ENCODE data around the gene RIMBP2. TPM values are rescaled to one million over a fixed set of nuclear protein-coding genes. Genes with fewer than 3 reads are reported as not detected.

Gene RIMBP2
- total and polyA plus RNA-seq, 2 experiments from 2014 or later: 0.31 to 0.37 TPM

DNA sequence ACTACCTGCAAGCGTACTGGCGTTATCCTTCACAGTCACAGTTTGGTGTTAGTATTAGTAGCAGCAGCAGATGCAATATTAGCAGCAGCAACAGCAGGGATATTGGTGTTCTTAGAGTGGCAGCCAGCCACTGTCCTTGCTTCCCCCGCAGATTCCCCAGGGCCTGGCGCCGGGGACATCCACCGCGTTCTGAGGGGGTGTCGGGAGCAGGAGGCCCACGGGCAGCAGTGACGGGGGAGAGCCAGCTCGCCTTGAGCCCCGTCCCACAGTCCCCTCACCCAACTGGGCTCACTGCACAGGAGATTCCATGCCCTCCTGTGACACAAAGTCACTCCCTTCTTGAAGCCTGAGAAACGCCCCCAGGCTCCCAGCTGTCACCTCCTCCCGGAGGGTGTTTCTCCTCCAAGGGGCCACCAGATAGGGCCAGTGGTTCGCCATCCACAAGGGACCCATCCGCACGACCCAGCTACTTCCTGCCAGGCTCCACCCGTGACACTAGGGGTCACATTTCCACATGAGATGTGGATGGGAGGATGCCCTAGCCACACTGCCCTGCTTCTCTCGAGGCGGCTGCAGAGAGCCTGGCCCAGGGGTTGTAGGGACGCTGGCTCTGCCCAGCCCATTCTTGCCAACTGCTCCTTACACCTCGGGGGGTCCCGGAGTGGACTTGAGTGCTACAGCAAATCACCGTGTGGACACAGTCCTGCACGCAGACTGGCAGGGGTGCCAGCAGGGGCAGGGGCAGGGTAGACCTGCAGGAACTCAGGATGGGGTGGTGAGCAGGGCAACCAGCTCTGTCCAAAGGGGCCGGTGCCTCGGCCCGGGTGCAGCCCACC, 255.3 kb downstream of the RIMBP2 start:
- Histone ChIP-seq H2AFZ (no peak overlapping the region), H3K27ac (ENCODE audit: low read depth) (no peak overlapping the region), H3K4me1 (ENCODE audit: insufficient read depth) (no peaks in the 10 kb centered on the region), H3K4me2 (no peak overlapping the region), H3K27me3 (ENCODE audit: insufficient read depth) (no peaks in the 10 kb centered on the region), H3F3A (replicated peaks; ENCODE audit: low read depth) (no peaks in the 10 kb centered on the region), H3K9me2 (ENCODE audit: insufficient read depth) (no peaks in the 10 kb centered on the region), H3K4me3 (no peak overlapping the region), H4K20me1 (replicated peaks; ENCODE audit: insufficient read depth) (no peaks in the 10 kb centered on the region), H3K36me3 (ENCODE audit: insufficient read depth) (no peaks in the 10 kb centered on the region), H3K79me2 (replicated peaks; ENCODE audit: insufficient read depth) (no peaks in the 10 kb centered on the region)
- H3K9me3 Mint-ChIP-seq: peaks cover 87% of the 10 kb centered on the region
- no peak overlapping the region for H3K27ac Mint-ChIP-seq
- H3K36me3 Mint-ChIP-seq (ENCODE audit: low read depth): peaks cover 27% of the 10 kb centered on the region; the same call in 1 of the 3 replicates
- no peak for TF ChIP-seq ZNF114 (CRISPR knock-in tag; IDR thresholded peaks at IDR 0.05)
- TF ChIP-seq, protein P1, sequence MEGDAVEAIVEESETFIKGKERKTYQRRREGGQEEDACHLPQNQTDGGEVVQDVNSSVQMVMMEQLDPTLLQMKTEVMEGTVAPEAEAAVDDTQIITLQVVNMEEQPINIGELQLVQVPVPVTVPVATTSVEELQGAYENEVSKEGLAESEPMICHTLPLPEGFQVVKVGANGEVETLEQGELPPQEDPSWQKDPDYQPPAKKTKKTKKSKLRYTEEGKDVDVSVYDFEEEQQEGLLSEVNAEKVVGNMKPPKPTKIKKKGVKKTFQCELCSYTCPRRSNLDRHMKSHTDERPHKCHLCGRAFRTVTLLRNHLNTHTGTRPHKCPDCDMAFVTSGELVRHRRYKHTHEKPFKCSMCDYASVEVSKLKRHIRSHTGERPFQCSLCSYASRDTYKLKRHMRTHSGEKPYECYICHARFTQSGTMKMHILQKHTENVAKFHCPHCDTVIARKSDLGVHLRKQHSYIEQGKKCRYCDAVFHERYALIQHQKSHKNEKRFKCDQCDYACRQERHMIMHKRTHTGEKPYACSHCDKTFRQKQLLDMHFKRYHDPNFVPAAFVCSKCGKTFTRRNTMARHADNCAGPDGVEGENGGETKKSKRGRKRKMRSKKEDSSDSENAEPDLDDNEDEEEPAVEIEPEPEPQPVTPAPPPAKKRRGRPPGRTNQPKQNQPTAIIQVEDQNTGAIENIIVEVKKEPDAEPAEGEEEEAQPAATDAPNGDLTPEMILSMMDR (conservative IDR thresholded peaks at IDR 0.05; ENCODE audit: low read depth in 2 of 2): peak in 1 of 2 experiments; percentile 20; a peak in 1 of 4 replicates
- H3K4me1 Mint-ChIP-seq: no peaks in the 10 kb centered on the region
- no peak overlapping the region for H3K4me3 Mint-ChIP-seq
- no peak for DNase-seq (ENCODE audit: low spot score)
- no peak for ATAC-seq
- H3K27me3 Mint-ChIP-seq (ENCODE audit: insufficient read depth, low read depth, poor library complexity): peaks cover 8% of the 10 kb centered on the region

DNA sequence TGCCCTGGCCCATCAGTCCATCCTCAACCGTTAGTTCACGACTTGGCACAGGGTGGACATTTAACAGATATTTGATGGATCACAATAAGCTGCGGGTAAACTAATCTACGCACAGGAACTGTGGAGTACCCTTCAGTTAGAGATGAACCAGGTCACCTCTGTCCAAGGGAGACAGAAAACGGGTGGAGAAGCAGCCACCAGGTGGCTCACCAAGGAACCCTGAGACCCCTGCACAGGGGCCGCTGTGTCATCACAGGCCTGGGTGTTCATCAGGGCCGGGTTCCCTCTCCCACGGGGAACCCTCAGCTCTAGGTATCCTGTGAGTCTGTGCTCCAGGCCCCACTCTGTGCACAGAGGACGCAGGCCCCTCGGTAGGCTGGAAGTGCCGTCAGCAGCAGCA, 256.2 kb downstream of the RIMBP2 start:
- no peak for DNase-seq (ENCODE audit: low spot score)
- Mint-ChIP-seq H3K4me1 (no peaks in the 10 kb centered on the region), H3K27ac (no peak overlapping the region)

More for the DNA sequence above, 256.2 kb downstream of the RIMBP2 start:
- TF ChIP-seq, protein P1 (conservative IDR thresholded peaks at IDR 0.05; ENCODE audit: low read depth in 2 of 2): peak in 1 of 2 experiments; percentile 37; a peak in 2 of 4 replicates
- no peak for TF ChIP-seq CREB1 (CRISPR knock-in tag; IDR thresholded peaks at IDR 0.05; ENCODE audit: low read depth)
- Mint-ChIP-seq H3K36me3 (ENCODE audit: low read depth) (peaks cover 28% of the 10 kb centered on the region; the same call in 1 of the 3 replicates), H3K9me3 (peaks cover 88% of the 10 kb centered on the region), H3K4me3 (no peak overlapping the region), H3K27me3 (ENCODE audit: insufficient read depth, low read depth, poor library complexity) (peaks cover 8% of the 10 kb centered on the region)
- ATAC-seq: no peak
- H3K79me2 ChIP-seq (replicated peaks; ENCODE audit: insufficient read depth): no peaks in the 10 kb centered on the region
- H3F3A ChIP-seq (replicated peaks; ENCODE audit: low read depth): no peaks in the 10 kb centered on the region
- H2AFZ ChIP-seq: no peak overlapping the region
- no peaks in the 10 kb centered on the region for H4K20me1 ChIP-seq (replicated peaks; ENCODE audit: insufficient read depth)
- H3K4me2 ChIP-seq: no peak overlapping the region
- H3K27ac ChIP-seq (ENCODE audit: low read depth): no peak overlapping the region
- H3K4me3 ChIP-seq: no peak overlapping the region
- no peaks in the 10 kb centered on the region for H3K27me3 ChIP-seq (ENCODE audit: insufficient read depth)
- no peaks in the 10 kb centered on the region for H3K9me2 ChIP-seq (ENCODE audit: insufficient read depth)
- no peaks in the 10 kb centered on the region for H3K4me1 ChIP-seq (ENCODE audit: insufficient read depth)
- H3K36me3 ChIP-seq (ENCODE audit: insufficient read depth): no peaks in the 10 kb centered on the region
